ENCODE results near the gene EML6.

DNA sequence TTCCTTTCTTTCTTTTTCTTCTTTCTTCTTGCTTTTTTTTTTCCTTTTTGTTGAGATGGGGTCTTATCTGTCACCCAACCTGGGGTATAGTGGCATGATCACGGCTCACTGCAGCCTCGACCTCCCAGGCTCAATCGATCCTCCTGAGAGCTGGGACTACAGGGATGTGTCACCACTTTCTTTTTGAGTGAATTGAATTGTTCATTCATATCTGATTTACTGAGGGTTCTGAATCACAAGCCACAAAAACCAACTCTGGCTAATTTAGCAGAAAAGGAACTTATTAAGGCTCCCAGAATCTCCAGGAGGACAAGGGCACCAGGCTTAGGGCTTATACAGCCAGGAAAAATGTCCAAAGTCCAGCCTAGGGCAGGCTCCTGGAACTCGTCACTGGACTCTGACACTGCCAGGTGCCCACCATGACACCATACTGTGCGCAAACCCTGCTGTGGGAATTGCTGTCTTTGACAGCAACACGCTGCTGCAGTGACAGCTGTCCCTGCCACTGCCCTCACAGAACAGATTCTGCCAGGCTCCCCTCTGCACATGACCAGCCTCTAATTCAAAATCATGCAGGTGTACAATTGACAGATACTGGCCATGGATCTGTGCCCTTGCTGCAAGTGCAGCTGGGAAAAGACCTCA, 42.9 kb upstream of the EML6 start:
- TF ChIP-seq, protein P1, sequence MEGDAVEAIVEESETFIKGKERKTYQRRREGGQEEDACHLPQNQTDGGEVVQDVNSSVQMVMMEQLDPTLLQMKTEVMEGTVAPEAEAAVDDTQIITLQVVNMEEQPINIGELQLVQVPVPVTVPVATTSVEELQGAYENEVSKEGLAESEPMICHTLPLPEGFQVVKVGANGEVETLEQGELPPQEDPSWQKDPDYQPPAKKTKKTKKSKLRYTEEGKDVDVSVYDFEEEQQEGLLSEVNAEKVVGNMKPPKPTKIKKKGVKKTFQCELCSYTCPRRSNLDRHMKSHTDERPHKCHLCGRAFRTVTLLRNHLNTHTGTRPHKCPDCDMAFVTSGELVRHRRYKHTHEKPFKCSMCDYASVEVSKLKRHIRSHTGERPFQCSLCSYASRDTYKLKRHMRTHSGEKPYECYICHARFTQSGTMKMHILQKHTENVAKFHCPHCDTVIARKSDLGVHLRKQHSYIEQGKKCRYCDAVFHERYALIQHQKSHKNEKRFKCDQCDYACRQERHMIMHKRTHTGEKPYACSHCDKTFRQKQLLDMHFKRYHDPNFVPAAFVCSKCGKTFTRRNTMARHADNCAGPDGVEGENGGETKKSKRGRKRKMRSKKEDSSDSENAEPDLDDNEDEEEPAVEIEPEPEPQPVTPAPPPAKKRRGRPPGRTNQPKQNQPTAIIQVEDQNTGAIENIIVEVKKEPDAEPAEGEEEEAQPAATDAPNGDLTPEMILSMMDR (IDR thresholded peaks at IDR 0.05) = no peak
- no peak for TF ChIP-seq POLR2A (IDR thresholded peaks at IDR 0.05)
